ENCODE measurements around the gene SLC12A7. TPM values are rescaled to one million over a fixed set of nuclear protein-coding genes. Genes with fewer than 3 reads are reported as not detected.

The SLC12A7 gene
- total RNA-seq, 1 experiment from 2014 or later = 28.1 TPM

- TF ChIP-seq ATF3 (CRISPR knock-in tag; conservative IDR thresholded peaks at IDR 0.05) (no peak), TEAD4 (CRISPR knock-in tag; IDR thresholded peaks at IDR 0.05) (no peak)
These were observed 57.7 kb downstream of the SLC12A7 start (continued) for GRCh38 chr5:1054018-1054798.

GRCh38 chr5:1053391-1054017 is 58.4 kb downstream of the SLC12A7 start:
- Mint-ChIP-seq H3K4me3 (no peak overlapping the region), H3K27me3 (ENCODE audit: low read depth) (no peaks in the 10 kb centered on the region), H3K4me1 (no peaks in the 10 kb centered on the region), H3K27ac (no peak overlapping the region), H3K9me3 (no peaks in the 10 kb centered on the region), H3K36me3 (peaks cover 18% of the 10 kb centered on the region; the same call in 1 of the 2 replicates)
- DNase-seq (ENCODE audit: low spot score) = no peak
- ChIA-PET POLR2A (no interaction called here), CTCF (interaction anchor here (1.2 to 1.3 kb wide), 2 partner anchors 86 to 151 kb away, joined by 3 to 8 read pairs; no protein-coding TSS in a partner anchor)
- TF ChIP-seq TEAD4 (CRISPR knock-in tag; IDR thresholded peaks at IDR 0.05) (no peak), E2F5 (CRISPR knock-in tag; IDR thresholded peaks at IDR 0.05) (no peak), SMAD3 (CRISPR knock-in tag; IDR thresholded peaks at IDR 0.05; ENCODE audit: borderline replicate concordance) (no peak), AFF4 (CRISPR knock-in tag; IDR thresholded peaks at IDR 0.05; ENCODE audit: borderline replicate concordance) (no peak)
- no peak for ATAC-seq

GRCh38 chr5:1052641-1053390 is 59.0 kb downstream of the SLC12A7 start:
- DNase-seq (ENCODE audit: low spot score) (no peak), ATAC-seq (no peak)
- no peak overlapping the region for H3K4me3 Mint-ChIP-seq
- no peaks in the 10 kb centered on the region for H3K27me3 Mint-ChIP-seq (ENCODE audit: low read depth)
- H3K4me1 Mint-ChIP-seq = no peaks in the 10 kb centered on the region
- no peak for TF ChIP-seq FOXK1 (CRISPR knock-in tag; IDR thresholded peaks at IDR 0.05)
- no peak for TF ChIP-seq ZNF416 (CRISPR knock-in tag; IDR thresholded peaks at IDR 0.05)
- ChIA-PET CTCF (interaction anchor here (1.2 to 1.3 kb wide), 2 partner anchors 87 to 152 kb away, joined by 3 to 8 read pairs; no protein-coding TSS in a partner anchor), POLR2A (no interaction called here)
- no peak overlapping the region for H3K27ac Mint-ChIP-seq
- peaks cover 4% of the 10 kb centered on the region for H3K9me3 Mint-ChIP-seq
- peaks cover 18% of the 10 kb centered on the region; the same call in 1 of the 2 replicates for H3K36me3 Mint-ChIP-seq

GRCh38 chr5:1052076-1052475 is 59.8 kb downstream of the SLC12A7 start:
- peak overlapping the region; percentile 52; the same call in 1 of the 2 replicates for H3K27ac Mint-ChIP-seq
- H3K4me1 Mint-ChIP-seq = no peaks in the 10 kb centered on the region
- ATAC-seq (no peak), DNase-seq (ENCODE audit: low spot score) (no peak)
- CTCF ChIA-PET = no interaction called here
- no peak overlapping the region for H3K4me3 Mint-ChIP-seq
- H3K36me3 Mint-ChIP-seq = peaks cover 18% of the 10 kb centered on the region; the same call in 1 of the 2 replicates
- peaks cover 12% of the 10 kb centered on the region for H3K9me3 Mint-ChIP-seq
- no peaks in the 10 kb centered on the region for H3K27me3 Mint-ChIP-seq (ENCODE audit: low read depth)
- POLR2A ChIA-PET = no interaction called here
- TF ChIP-seq ZNF219 (CRISPR knock-in tag; IDR thresholded peaks at IDR 0.05; ENCODE audit: borderline replicate concordance) (no peak), NR1H2 (CRISPR knock-in tag; IDR thresholded peaks at IDR 0.05) (no peak), MLX (CRISPR knock-in tag; IDR thresholded peaks at IDR 0.05) (no peak), ZNF121 (CRISPR knock-in tag; IDR thresholded peaks at IDR 0.05) (no peak), CREB1 (CRISPR knock-in tag; IDR thresholded peaks at IDR 0.05) (no peak), GRHL2 (CRISPR knock-in tag; IDR thresholded peaks at IDR 0.05; ENCODE audit: insufficient replicate concordance, severe bottlenecking) (no peak), GABPB1 (CRISPR knock-in tag; IDR thresholded peaks at IDR 0.05) (no peak), ZNF317 (CRISPR knock-in tag; IDR thresholded peaks at IDR 0.05; ENCODE audit: borderline replicate concordance, low read depth) (no peak), SMAD4 (CRISPR knock-in tag; IDR thresholded peaks at IDR 0.05) (no peak), E2F4 (CRISPR knock-in tag; IDR thresholded peaks at IDR 0.05; ENCODE audit: borderline replicate concordance, low read depth) (no peak), IRF2 (CRISPR knock-in tag; IDR thresholded peaks at IDR 0.05; ENCODE audit: borderline replicate concordance, low read depth) (no peak), SP1 (CRISPR knock-in tag; conservative IDR thresholded peaks at IDR 0.05) (no peak)
